Measurements from ENCODE around the gene CBX6. TPM values are rescaled to one million over a fixed set of nuclear protein-coding genes. Genes with fewer than 3 reads are reported as not detected.

Gene CBX6
- total and polyA plus RNA-seq, 2 of the 8 experiments (the other 6 are each of a cell fraction or from before 2014, with no cell fraction given) = 10.6 to 27.5 TPM

GRCh38 chr22:38830845-38831108, 41.2 kb downstream of the CBX6 start:
- Histone ChIP-seq H3K9ac (replicated peaks in 1 of 4; ENCODE audit: extremely low read depth in 1 of 4, low read depth in 3 of 4, low read length in 3 of 4) (no peak overlapping the region), H4K8ac (ENCODE audit: extremely low read depth, insufficient read depth, low read length) (no peak overlapping the region), H4K20me1 (replicated peaks in 1 of 2; ENCODE audit: control insufficient read depth in 1 of 2, insufficient read depth in 2 of 2, low read length in 2 of 2) (peaks cover 0 to 3% of the 10 kb centered on the region in 2 experiments), H2BK20ac (ENCODE audit: low read length) (no peak overlapping the region), H3K4ac (replicated peaks; ENCODE audit: insufficient read length, low read depth, low read length) (no peak overlapping the region), H3K18ac (ENCODE audit: extremely low read depth, low read length) (no peak overlapping the region), H3K79me1 (ENCODE audit: low read depth, low read length) (no peaks in the 10 kb centered on the region), H3K36me3 (ENCODE audit: control insufficient read depth in 2 of 4, insufficient read depth in 4 of 4, low read length in 3 of 4) (no peaks in the 10 kb centered on the region), H4K5ac (ENCODE audit: insufficient read length, low read depth, low read length) (no peak overlapping the region), H3K14ac (ENCODE audit: insufficient read length) (no peak overlapping the region), H3K23me2 (ENCODE audit: low read depth, low read length) (peaks cover 1% of the 10 kb centered on the region; the same call in 1 of the 2 replicates), H3K4me3 (ENCODE audit: extremely low read depth in 1 of 4, insufficient read depth in 2 of 4, low read depth in 3 of 4, low read length in 4 of 4) (no peak overlapping the region), H2AK5ac (ENCODE audit: low read depth, low read length) (no peak overlapping the region), H3K27ac (ENCODE audit: low read depth, low read length) (no peak overlapping the region), H3K79me2 (ENCODE audit: control insufficient read depth in 1 of 2, insufficient read depth in 2 of 2, low read length in 2 of 2) (no peaks in the 10 kb centered on the region), H3K4me1 (replicated peaks in 1 of 4; ENCODE audit: control insufficient read depth in 3 of 4, insufficient read depth in 4 of 4, low read length in 3 of 4) (peaks cover 0 to 9% (median 5%) of the 10 kb centered on the region in 4 experiments; a peak in 5 of 7 replicates), H3K9me3 (ENCODE audit: insufficient read depth in 2 of 2, low read depth in 1 of 2, low read length in 1 of 2) (no peaks in the 10 kb centered on the region), H2BK12ac (ENCODE audit: low read depth, low read length) (0 out of 2 replicates have a peak overlapping the region, but pooled peaks have one; percentile 17), H3K27me3 (replicated peaks in 1 of 4; ENCODE audit: control insufficient read depth in 3 of 4, extremely low read depth in 1 of 4, insufficient read depth in 3 of 4, low read length in 3 of 4) (no peaks in the 10 kb centered on the region), H3K23ac (ENCODE audit: insufficient read length) (no peak overlapping the region), H2BK15ac (ENCODE audit: low read length) (no peak overlapping the region), H3K4me2 (ENCODE audit: insufficient read depth in 1 of 2, low read depth in 2 of 2, low read length in 2 of 2) (no peak overlapping the region), H3K56ac (replicated peaks; ENCODE audit: insufficient read length, low read depth, low read length) (no peak overlapping the region), H4K91ac (replicated peaks; ENCODE audit: insufficient read length, low read length) (no peak overlapping the region), H2AFZ (ENCODE audit: low read length) (no peak overlapping the region), H2BK5ac (ENCODE audit: low read depth, low read length) (no peak overlapping the region), H2BK120ac (replicated peaks; ENCODE audit: low read depth, low read length) (no peak overlapping the region)
- DNase-seq (ENCODE audit: low read depth in 1 of 2, low spot score in 2 of 2) (no peak), FAIRE-seq (no peak)
- ChIA-PET CTCF (ENCODE audit: partially characterized antibody) (no interaction called here), POLR2A (ENCODE audit: partially characterized antibody) (interaction anchor here (1.2 kb wide), 1 partner anchor 62 kb away, joined by 3 read pairs; no protein-coding TSS in a partner anchor)
- WGBS, 2 experiments (ENCODE audit: extremely low coverage in 1 of 2, insufficient coverage in 1 of 2, insufficient read length in 1 of 2, insufficient replicate concordance in 2 of 2, low coverage in 1 of 2, low lambda C conversion rate in 2 of 2, missing lambda C conversion rate in 1 of 2) = 87% methylated on average over 7 of the region's 7 CpGs; no CpG with 5 or more reads in 1 of the 2 experiments
- TF ChIP-seq SIX5 (IDR thresholded peaks at IDR 0.05; ENCODE audit: low read depth, low read length) (no peak), SRF (IDR thresholded peaks at IDR 0.05; ENCODE audit: low read depth, low read length) (no peak), NANOG (IDR thresholded peaks at IDR 0.05; ENCODE audit: insufficient read depth, low read depth, low read length, poor library complexity, severe bottlenecking) (no peak), BRCA1 (IDR thresholded peaks at IDR 0.05; ENCODE audit: low read depth, low read length) (no peak), EZH2 (IDR thresholded peaks at IDR 0.05; ENCODE audit: low read depth, low read length, severe bottlenecking) (no peak), CHD2 (IDR thresholded peaks at IDR 0.05; ENCODE audit: low read length) (no peak), RFX5 (IDR thresholded peaks at IDR 0.05; ENCODE audit: borderline replicate concordance, low read depth, low read length) (no peak), POLR2A (IDR thresholded peaks at IDR 0.05; ENCODE audit: control extremely low read depth in 1 of 2, low read depth in 2 of 2, low read length in 2 of 2) (no peak), PHF8 (conservative IDR thresholded peaks at IDR 0.05; ENCODE audit: low read depth, low read length) (no peak), CBX5 (IDR thresholded peaks at IDR 0.05; ENCODE audit: low read depth, low read length) (no peak), HDAC2 (IDR thresholded peaks at IDR 0.05; ENCODE audit: borderline replicate concordance in 1 of 2, low read depth in 2 of 2, low read length in 2 of 2) (no peak), TAF7 (optimal IDR thresholded peaks at IDR 0.05; ENCODE audit: borderline replicate concordance, low read depth, low read length) (no peak), TAF1 (IDR thresholded peaks at IDR 0.05; ENCODE audit: low read depth, low read length) (no peak), GTF2F1 (IDR thresholded peaks at IDR 0.05; ENCODE audit: borderline replicate concordance, low read depth, low read length) (no peak), RBBP5 (IDR thresholded peaks at IDR 0.05; ENCODE audit: borderline replicate concordance, low read depth, low read length) (no peak), FOSL1 (IDR thresholded peaks at IDR 0.05; ENCODE audit: insufficient read depth, low read depth, low read length) (no peak)
